HL-60 (cell line): ENCODE measurements around the gene FRMPD2.

Experiments used
- DNase-seq, 2 experiments: peaks; one replicate each; pipeline ENCODE4 v3.0.0-alpha.2; 2010 to 2020; ENCODE audit warnings: low read depth in 1 of 2, low spot score in 1 of 2
- H3K27ac ChIP-seq: fragments of 250-450 bp; sonication (Bioruptor Pico); replicated peaks from 2 replicates; pipeline ENCODE4 v1.5.1; 2020; ENCODE audit warnings: mild to moderate bottlenecking, moderate library complexity
- H3K27me3 ChIP-seq: fragments of 250-450 bp; sonication (Bioruptor Pico); 2 replicates; pipeline ENCODE4 v1.5.1; 2021; ENCODE audit warnings: mild to moderate bottlenecking, moderate library complexity; ENCODE audit not compliant: insufficient read depth, poor library complexity, severe bottlenecking
- H3K4me3 ChIP-seq: replicated peaks from 2 replicates; pipeline ENCODE4 v1.5.1; 2011; ENCODE audit warnings: mild to moderate bottlenecking, control low read depth, low read length; ENCODE audit not compliant: insufficient read depth
- CTCF ChIP-seq: IDR thresholded peaks from one replicate; pipeline ENCODE4 v1.5.1; 2011; ENCODE audit warnings: low read length, control low read depth, inconsistent platforms; ENCODE audit not compliant: insufficient read depth
- GABPA ChIP-seq: IDR thresholded peaks from 2 replicates; pipeline ENCODE4 v1.6.1; 2012; ENCODE audit warnings: low read depth
- POLR2AphosphoS5 ChIP-seq: IDR thresholded peaks from 2 replicates; pipeline ENCODE4 v1.6.1; 2012; ENCODE audit warnings: low read depth
- REST ChIP-seq: IDR thresholded peaks from 2 replicates; pipeline ENCODE4 v1.6.1; 2012; ENCODE audit warnings: low read depth; ENCODE audit not compliant: insufficient replicate concordance
- SPI1 ChIP-seq: IDR thresholded peaks from 2 replicates; pipeline ENCODE4 v1.6.1; 2012; ENCODE audit warnings: low read depth, mild to moderate bottlenecking, borderline replicate concordance

FRMPD2 gene

GRCh38 chr10:48272682-48273081 lies 1.8 kb downstream of the FRMPD2 start:
- DNase-seq: no peak
- TF ChIP-seq REST (no peak), CTCF (no peak), GABPA (no peak), SPI1 (no peak), POLR2AphosphoS5 (no peak)
- no peak overlapping the region for H3K27ac ChIP-seq
- no peak overlapping the region for H3K4me3 ChIP-seq
- no peaks in the 10 kb centered on the region for H3K27me3 ChIP-seq

- Histone ChIP-seq H3K27me3 (no peaks in the 10 kb centered on the region), H3K4me3 (no peak overlapping the region), H3K27ac (no peak overlapping the region)
- no peak for TF ChIP-seq REST
- no peak for TF ChIP-seq POLR2AphosphoS5
- TF ChIP-seq SPI1: no peak
- no peak for TF ChIP-seq CTCF
- TF ChIP-seq GABPA: no peak
- DNase-seq: peak in 1 of 2 experiments; percentile 17
These were observed 3.3 kb downstream of the FRMPD2 start for GRCh38 chr10:48271047-48271730.

- Histone ChIP-seq H3K27me3 (peaks cover 2% of the 10 kb centered on the region), H3K27ac (no peak overlapping the region), H3K4me3 (no peak overlapping the region)
- no peak for DNase-seq
- TF ChIP-seq REST: no peak
- no peak for TF ChIP-seq SPI1
- TF ChIP-seq GABPA: no peak
- TF ChIP-seq POLR2AphosphoS5: no peak
- no peak for TF ChIP-seq CTCF
These were observed 8.0 kb downstream of the FRMPD2 start for GRCh38 chr10:48266528-48266927.
